Stimulated activated CD4-positive, alpha-beta T cell treated with anti-CD3 and anti-CD28 coated beads, Interleukin-12 subunit alpha, Interleukin-12 subunit beta, amount 100 ng/mL, for 4 hours (primary cell): ENCODE data around the gene CYP4V2.
"Not testable (repeated sequence)": the region's sequence is repeated elsewhere in the genome, so short reads cannot be mapped to it uniquely, and the experiment has no call there.

ENCODE experiments used
- DNase-seq: peaks from one replicate; pipeline ENCODE4 v3.0.0-alpha.2; 2020

CYP4V2 gene

GRCh38 chr4:186240452-186240847, 49.1 kb downstream of the CYP4V2 start:
- DNase-seq = no peak

- DNase-seq = no peak
Observed at GRCh38 chr4:186240848-186241491, 49.6 kb downstream of the CYP4V2 start.

- DNase-seq = no peak
Observed at GRCh38 chr4:186241616-186242015, 50.2 kb downstream of the CYP4V2 start.

GRCh38 chr4:186242031-186242430, 50.7 kb downstream of the CYP4V2 start:
- DNase-seq = not testable (repeated sequence)

- no peak for DNase-seq
Observed at GRCh38 chr4:186243331-186243730, 52.0 kb downstream of the CYP4V2 start.

- no peak for DNase-seq
Observed at GRCh38 chr4:186244835-186245234, 53.5 kb downstream of the CYP4V2 start.

GRCh38 chr4:186247062-186247752, 55.8 kb downstream of the CYP4V2 start:
- DNase-seq = not testable (repeated sequence)

GRCh38 chr4:186248643-186249042, 57.3 kb downstream of the CYP4V2 start:
- DNase-seq = no peak

GRCh38 chr4:186249785-186250754, 58.7 kb downstream of the CYP4V2 start:
- DNase-seq = no peak

- no peak for DNase-seq
Observed at GRCh38 chr4:186250760-186251159, 59.4 kb downstream of the CYP4V2 start.

- DNase-seq = no peak
Observed at GRCh38 chr4:186255122-186255521, 63.8 kb downstream of the CYP4V2 start.

GRCh38 chr4:186258216-186258811, 66.9 kb downstream of the CYP4V2 start:
- DNase-seq = no peak

- no peak for DNase-seq
Observed at GRCh38 chr4:186260117-186260503, 68.7 kb downstream of the CYP4V2 start.
